ENCODE results near the gene UGT1A9.

UGT1A9 gene

GRCh38 chr2:233773854-233774253 is 102.2 kb downstream of the UGT1A9 start:
- H3K4me3 ChIP-seq (ENCODE audit: low read depth, low read length), result no peak overlapping the region
- DNase-seq (ENCODE audit: low read depth), result no peak
- TF ChIP-seq CTCF (IDR thresholded peaks at IDR 0.05; ENCODE audit: low read depth, low read length, missing control alignments), result no peak

DNA sequence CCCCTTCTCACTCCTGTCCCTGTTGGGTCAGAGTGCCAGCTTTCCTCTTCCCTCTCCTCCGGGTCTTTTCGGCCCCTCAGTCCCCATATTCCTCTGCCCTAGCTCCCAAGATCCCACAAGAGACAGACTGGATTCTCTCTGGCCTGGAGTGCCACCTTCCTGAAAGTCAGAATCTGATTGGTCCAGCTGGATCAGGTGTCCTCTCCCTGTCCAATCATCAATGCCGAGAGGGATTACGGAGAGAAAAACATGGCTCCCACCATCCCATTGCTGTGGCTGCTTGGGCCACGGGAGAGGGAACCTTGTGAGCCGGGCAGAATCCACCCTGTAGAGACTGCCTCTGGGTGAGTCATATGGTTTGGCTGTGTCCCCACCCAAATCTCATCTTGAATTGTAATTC is 103.7 kb downstream of the UGT1A9 start:
- no peak for TF ChIP-seq CTCF (IDR thresholded peaks at IDR 0.05; ENCODE audit: low read depth, low read length, missing control alignments)
- DNase-seq (ENCODE audit: low read depth), result no peak
- no peak overlapping the region for H3K4me3 ChIP-seq (ENCODE audit: low read depth, low read length)

DNA sequence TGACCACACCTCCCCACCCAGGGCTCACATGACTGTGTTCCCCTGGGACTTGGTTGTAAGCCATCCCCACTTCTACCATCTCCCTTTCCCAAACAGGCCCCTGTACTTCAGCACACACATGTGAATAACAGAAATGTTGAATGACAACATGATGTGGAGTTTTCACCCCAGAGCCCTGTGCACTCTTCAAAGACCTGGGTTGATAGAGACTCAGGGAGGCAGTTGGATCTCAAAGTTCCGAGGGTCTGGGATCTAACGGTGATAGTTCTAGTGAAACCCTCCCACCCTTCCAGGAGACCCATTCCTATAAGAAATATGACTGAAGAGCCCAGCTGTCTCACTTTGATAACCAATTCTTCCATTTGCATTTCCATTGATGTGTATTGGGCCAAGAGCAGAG is 106.3 kb downstream of the UGT1A9 start, which contains the start of gene MROH2A:
TSS of gene MROH2A (plus strand) at position 301 of the 400 bp plus-strand sequence. CDS start 1,029 bp downstream, outside the sequence.
- H3K4me3 ChIP-seq (ENCODE audit: low read depth, low read length), result no peak within 1 kb of the TSS
- no peak for DNase-seq (ENCODE audit: low read depth)
- TF ChIP-seq CTCF (IDR thresholded peaks at IDR 0.05; ENCODE audit: low read depth, low read length, missing control alignments), result no peak

DNA sequence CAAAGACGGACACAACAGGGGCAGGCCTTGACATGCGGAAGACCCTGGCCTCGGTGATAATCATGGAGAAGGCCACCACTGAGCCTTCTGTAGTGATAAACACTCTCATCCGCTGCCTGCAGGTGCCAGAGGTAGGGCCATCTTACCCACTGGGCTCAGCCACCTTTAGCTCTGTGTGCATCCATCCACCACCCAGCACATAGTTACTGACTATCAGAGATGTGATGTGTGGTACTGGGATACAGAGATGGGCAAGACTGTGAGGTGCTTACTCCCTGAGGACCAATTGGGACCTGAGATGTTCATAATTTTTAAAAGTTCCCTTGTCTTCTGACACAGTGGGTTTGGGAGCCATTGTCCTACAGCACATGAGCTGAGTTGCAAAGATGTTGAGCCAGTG is 108.0 kb downstream of the UGT1A9 start:
- H3K4me3 ChIP-seq (ENCODE audit: low read depth, low read length), result no peak overlapping the region
- TF ChIP-seq CTCF (IDR thresholded peaks at IDR 0.05; ENCODE audit: low read depth, low read length, missing control alignments), result no peak
- no peak for DNase-seq (ENCODE audit: low read depth)

GRCh38 chr2:233780771-233781170 is 109.1 kb downstream of the UGT1A9 start:
- no peak for DNase-seq (ENCODE audit: low read depth)
- TF ChIP-seq CTCF (IDR thresholded peaks at IDR 0.05; ENCODE audit: low read depth, low read length, missing control alignments), result no peak
- H3K4me3 ChIP-seq (ENCODE audit: low read depth, low read length), result no peak overlapping the region

DNA sequence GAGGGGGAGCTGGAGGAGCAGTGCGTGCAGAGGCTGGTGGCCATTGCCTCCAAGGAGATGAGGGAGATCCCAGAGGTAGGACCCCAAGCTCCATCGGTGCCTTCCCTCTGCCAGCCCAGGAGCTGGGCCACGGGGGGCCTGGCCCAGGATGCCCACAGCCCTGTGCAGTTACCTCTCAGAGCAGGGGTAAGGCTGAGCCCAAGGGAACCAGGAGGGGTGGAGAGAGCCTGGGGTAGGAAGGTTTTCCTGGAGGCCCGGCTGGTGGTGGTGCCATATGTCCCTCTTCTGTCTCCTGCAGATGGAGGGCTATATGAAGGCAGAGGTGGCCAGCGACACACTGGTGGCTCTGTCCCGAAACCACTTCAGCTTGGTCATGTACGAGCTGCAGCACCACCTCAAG is 117.9 kb downstream of the UGT1A9 start:
- no peak overlapping the region for H3K4me3 ChIP-seq (ENCODE audit: low read depth, low read length)
- no peak for TF ChIP-seq CTCF (IDR thresholded peaks at IDR 0.05; ENCODE audit: low read depth, low read length, missing control alignments)
- DNase-seq (ENCODE audit: low read depth), result no peak

GRCh38 chr2:233791151-233791882 is 119.6 kb downstream of the UGT1A9 start:
- TF ChIP-seq CTCF (IDR thresholded peaks at IDR 0.05; ENCODE audit: low read depth, low read length, missing control alignments), result no peak
- H3K4me3 ChIP-seq (ENCODE audit: low read depth, low read length), result no peak overlapping the region
- DNase-seq (ENCODE audit: low read depth), result no peak
